ENCODE data around the gene BEGAIN. TPM values are rescaled to one million over a fixed set of nuclear protein-coding genes. Genes with fewer than 3 reads are reported as not detected.
A peak's percentile ranks its signal among the peaks of the same experiment; 100 is the strongest.

Gene BEGAIN
- total RNA-seq, 2 donors from 2014 or later: 0.91 to 1.3 TPM

- H3K4me3 Mint-ChIP-seq: no peak overlapping the region
These were observed 29.7 kb upstream of the BEGAIN start for GRCh38 chr14:100616854-100617409.

GRCh38 chr14:100615736-100616695 is 28.8 kb upstream of the BEGAIN start:
- Mint-ChIP-seq H3K36me3 (ENCODE audit: low read depth) (no peaks in the 10 kb centered on the region), H3K9me3 (no peaks in the 10 kb centered on the region), H3K27me3 (ENCODE audit: insufficient read depth) (peaks cover 4% of the 10 kb centered on the region), H3K27ac (no peak overlapping the region), H3K4me3 (no peak overlapping the region), H3K4me1 (no peaks in the 10 kb centered on the region)
- Histone ChIP-seq H3K4me1 (ENCODE audit: control insufficient read depth, insufficient read depth, low read length) (no peaks in the 10 kb centered on the region), H3K27ac (ENCODE audit: low read depth, low read length) (no peak overlapping the region), H3K27me3 (ENCODE audit: control insufficient read depth, insufficient read depth, low read length, poor library complexity, severe bottlenecking) (no peaks in the 10 kb centered on the region), H3K9ac (ENCODE audit: extremely low read depth, low read length, poor library complexity, severe bottlenecking) (no peak overlapping the region), H3K4me3 (ENCODE audit: low read length) (no peak overlapping the region), H3K9me3 (ENCODE audit: control insufficient read depth, low read length) (no peaks in the 10 kb centered on the region), H3K36me3 (ENCODE audit: control insufficient read depth, insufficient read depth, low read length) (no peaks in the 10 kb centered on the region)
- 94 to 97% methylated on average over 23 to 25 of the region's 25 CpGs for WGBS, 2 experiments (ENCODE audit: insufficient coverage in 1 of 2, insufficient read length in 1 of 2)
- TF ChIP-seq, protein P1, sequence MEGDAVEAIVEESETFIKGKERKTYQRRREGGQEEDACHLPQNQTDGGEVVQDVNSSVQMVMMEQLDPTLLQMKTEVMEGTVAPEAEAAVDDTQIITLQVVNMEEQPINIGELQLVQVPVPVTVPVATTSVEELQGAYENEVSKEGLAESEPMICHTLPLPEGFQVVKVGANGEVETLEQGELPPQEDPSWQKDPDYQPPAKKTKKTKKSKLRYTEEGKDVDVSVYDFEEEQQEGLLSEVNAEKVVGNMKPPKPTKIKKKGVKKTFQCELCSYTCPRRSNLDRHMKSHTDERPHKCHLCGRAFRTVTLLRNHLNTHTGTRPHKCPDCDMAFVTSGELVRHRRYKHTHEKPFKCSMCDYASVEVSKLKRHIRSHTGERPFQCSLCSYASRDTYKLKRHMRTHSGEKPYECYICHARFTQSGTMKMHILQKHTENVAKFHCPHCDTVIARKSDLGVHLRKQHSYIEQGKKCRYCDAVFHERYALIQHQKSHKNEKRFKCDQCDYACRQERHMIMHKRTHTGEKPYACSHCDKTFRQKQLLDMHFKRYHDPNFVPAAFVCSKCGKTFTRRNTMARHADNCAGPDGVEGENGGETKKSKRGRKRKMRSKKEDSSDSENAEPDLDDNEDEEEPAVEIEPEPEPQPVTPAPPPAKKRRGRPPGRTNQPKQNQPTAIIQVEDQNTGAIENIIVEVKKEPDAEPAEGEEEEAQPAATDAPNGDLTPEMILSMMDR (conservative IDR thresholded peaks at IDR 0.05): no peak
- peak; percentile 28 for DNase-seq

More at GRCh38 chr14:100616854-100617409, 29.7 kb upstream of the BEGAIN start:
- Histone ChIP-seq H3K9me3 (ENCODE audit: control insufficient read depth, low read length) (no peaks in the 10 kb centered on the region), H3K27me3 (ENCODE audit: control insufficient read depth, insufficient read depth, low read length, poor library complexity, severe bottlenecking) (no peaks in the 10 kb centered on the region), H3K4me3 (ENCODE audit: low read length) (no peak overlapping the region), H3K36me3 (ENCODE audit: control insufficient read depth, insufficient read depth, low read length) (no peaks in the 10 kb centered on the region), H3K4me1 (ENCODE audit: control insufficient read depth, insufficient read depth, low read length) (no peaks in the 10 kb centered on the region), H3K27ac (ENCODE audit: low read depth, low read length) (no peak overlapping the region), H3K9ac (ENCODE audit: extremely low read depth, low read length, poor library complexity, severe bottlenecking) (no peak overlapping the region)
- H3K9me3 Mint-ChIP-seq: no peaks in the 10 kb centered on the region
- H3K27me3 Mint-ChIP-seq (ENCODE audit: insufficient read depth): peaks cover 4% of the 10 kb centered on the region
- no peak overlapping the region for H3K27ac Mint-ChIP-seq
- TF ChIP-seq, protein P1 (conservative IDR thresholded peaks at IDR 0.05): no peak
- WGBS, 2 experiments (ENCODE audit: insufficient coverage in 1 of 2, insufficient read length in 1 of 2): 87 to 89% methylated on average over 8 to 10 of the region's 10 CpGs
- H3K36me3 Mint-ChIP-seq (ENCODE audit: low read depth): no peaks in the 10 kb centered on the region
- peak; percentile 31 for DNase-seq
- no peaks in the 10 kb centered on the region for H3K4me1 Mint-ChIP-seq

DNA sequence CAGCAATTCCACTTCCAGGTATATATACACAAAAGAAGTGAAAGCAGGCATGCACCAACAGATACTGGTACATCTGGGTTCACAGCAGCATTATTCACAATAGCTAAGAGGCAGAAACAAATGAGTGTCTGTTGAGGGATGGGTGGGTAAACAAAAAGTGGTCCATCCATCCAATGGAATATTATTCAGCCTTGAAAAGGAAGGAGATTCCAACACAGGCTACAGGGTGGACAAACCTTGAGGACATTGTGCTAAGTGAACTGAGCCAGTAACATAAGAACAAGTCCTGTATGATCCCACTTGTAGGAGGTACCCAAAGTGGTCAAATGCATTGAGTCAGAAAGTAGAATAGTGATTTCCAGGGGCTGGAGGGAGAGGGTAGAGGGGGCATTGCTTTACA is 27.6 kb upstream of the BEGAIN start:
- no peaks in the 10 kb centered on the region for H3K36me3 Mint-ChIP-seq (ENCODE audit: low read depth)
- H3K27ac Mint-ChIP-seq: no peak overlapping the region
- no peak overlapping the region for H3K4me3 Mint-ChIP-seq
- H3K4me3 ChIP-seq (ENCODE audit: low read length): no peak overlapping the region
- H3K9ac ChIP-seq (ENCODE audit: extremely low read depth, low read length, poor library complexity, severe bottlenecking): no peak overlapping the region
- no peaks in the 10 kb centered on the region for H3K4me1 Mint-ChIP-seq
- H3K36me3 ChIP-seq (ENCODE audit: control insufficient read depth, insufficient read depth, low read length): no peaks in the 10 kb centered on the region
- no peak overlapping the region for H3K27ac ChIP-seq (ENCODE audit: low read depth, low read length)
- no peaks in the 10 kb centered on the region for H3K27me3 Mint-ChIP-seq (ENCODE audit: insufficient read depth)
- no peak for DNase-seq
- TF ChIP-seq, protein P1 (conservative IDR thresholded peaks at IDR 0.05): no peak
- no peaks in the 10 kb centered on the region for H3K4me1 ChIP-seq (ENCODE audit: control insufficient read depth, insufficient read depth, low read length)
- no peaks in the 10 kb centered on the region for H3K9me3 ChIP-seq (ENCODE audit: control insufficient read depth, low read length)
- no peaks in the 10 kb centered on the region for H3K27me3 ChIP-seq (ENCODE audit: control insufficient read depth, insufficient read depth, low read length, poor library complexity, severe bottlenecking)
- H3K9me3 Mint-ChIP-seq: no peaks in the 10 kb centered on the region
